ENCODE measurements around the gene PTTG1IP.
"Not testable (repeated sequence)": the region's sequence is repeated elsewhere in the genome, so short reads cannot be mapped to it uniquely, and the experiment has no call there.

Gene PTTG1IP

DNA sequence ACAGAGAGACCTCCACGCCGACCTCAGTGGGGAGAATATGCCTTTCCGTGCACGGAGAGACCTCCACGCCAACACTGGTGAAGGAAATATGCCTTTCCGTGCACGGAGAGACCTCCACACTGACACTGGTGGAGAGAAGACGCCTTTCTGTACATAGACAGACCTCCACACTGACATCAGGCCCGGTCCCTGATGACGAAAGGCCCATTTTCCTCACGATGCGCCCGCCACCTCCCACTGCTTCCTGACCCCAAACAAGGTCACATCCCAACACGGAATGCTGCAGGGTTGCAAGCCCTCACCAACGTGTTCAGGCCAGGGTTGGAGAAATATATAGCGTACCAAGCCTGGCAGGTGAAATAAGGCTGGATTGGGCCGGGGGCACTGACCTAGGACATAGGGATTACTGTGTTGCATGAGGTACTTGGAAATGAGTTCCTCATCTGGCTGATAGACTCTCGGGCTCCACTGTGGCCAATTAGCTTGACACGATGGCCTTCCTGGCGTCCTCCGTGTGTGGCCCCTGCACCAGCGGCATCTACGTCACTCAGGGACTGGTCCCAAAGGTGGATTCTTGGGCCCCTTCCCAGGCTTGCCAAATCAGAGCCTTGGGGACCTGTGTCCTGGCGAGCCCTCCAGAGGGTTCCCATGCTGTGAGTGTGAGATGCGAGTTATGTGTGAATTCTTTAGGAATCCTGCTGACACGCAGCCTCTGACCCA, 39.1 kb downstream of the PTTG1IP start:
- Histone ChIP-seq H3K36me3 (no peaks in the 10 kb centered on the region), H3K27me3 (peaks cover 0 to 15% of the 10 kb centered on the region in 2 donors), H3K9me3 (peaks cover 0 to under 1% (median 0%) of the 10 kb centered on the region in 3 donors), H3K4me3 (no peak overlapping the region), H3K27ac (no peak overlapping the region), H3K4me1 (peaks cover 0 to 6% (median 3%) of the 10 kb centered on the region in 4 donors)
- TF ChIP-seq, protein P1, sequence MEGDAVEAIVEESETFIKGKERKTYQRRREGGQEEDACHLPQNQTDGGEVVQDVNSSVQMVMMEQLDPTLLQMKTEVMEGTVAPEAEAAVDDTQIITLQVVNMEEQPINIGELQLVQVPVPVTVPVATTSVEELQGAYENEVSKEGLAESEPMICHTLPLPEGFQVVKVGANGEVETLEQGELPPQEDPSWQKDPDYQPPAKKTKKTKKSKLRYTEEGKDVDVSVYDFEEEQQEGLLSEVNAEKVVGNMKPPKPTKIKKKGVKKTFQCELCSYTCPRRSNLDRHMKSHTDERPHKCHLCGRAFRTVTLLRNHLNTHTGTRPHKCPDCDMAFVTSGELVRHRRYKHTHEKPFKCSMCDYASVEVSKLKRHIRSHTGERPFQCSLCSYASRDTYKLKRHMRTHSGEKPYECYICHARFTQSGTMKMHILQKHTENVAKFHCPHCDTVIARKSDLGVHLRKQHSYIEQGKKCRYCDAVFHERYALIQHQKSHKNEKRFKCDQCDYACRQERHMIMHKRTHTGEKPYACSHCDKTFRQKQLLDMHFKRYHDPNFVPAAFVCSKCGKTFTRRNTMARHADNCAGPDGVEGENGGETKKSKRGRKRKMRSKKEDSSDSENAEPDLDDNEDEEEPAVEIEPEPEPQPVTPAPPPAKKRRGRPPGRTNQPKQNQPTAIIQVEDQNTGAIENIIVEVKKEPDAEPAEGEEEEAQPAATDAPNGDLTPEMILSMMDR (IDR thresholded peaks at IDR 0.05) = no peak
- intact Hi-C loops (cut with DNase I; ENCODE audit: low total_unique reads) = loop anchor here (5.0 kb wide), 1 partner anchor 1847 kb away; no protein-coding TSS in a partner anchor
- DNase-seq = peak in 1 of 2 donors; percentile 51

DNA sequence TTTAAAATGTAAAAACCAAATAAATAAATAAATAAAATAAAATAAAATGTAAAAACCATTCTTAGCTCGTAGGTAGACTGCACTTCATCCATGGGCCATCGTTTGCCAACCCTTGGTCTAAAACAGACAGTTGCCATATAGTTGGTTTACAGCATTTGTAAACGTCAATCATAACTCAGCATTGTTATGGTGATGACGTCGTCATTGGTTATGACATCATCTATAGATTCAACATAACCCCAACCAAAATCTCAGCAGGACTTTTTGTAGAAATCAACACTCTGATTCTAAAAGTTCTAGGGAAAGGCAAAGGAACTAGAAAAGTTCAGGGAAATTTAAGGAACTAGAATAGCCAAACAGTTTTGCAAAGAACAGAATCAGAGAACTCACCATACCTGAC, 39.8 kb downstream of the PTTG1IP start:
- Histone ChIP-seq H3K36me3 (no peaks in the 10 kb centered on the region), H3K9me3 (peaks cover 0 to 6% (median 5%) of the 10 kb centered on the region in 3 donors), H3K27ac (no peak overlapping the region), H3K27me3 (peaks cover 0 to 15% of the 10 kb centered on the region in 2 donors), H3K4me3 (no peak overlapping the region), H3K4me1 (peaks cover 0 to 6% (median 3%) of the 10 kb centered on the region in 4 donors)
- intact Hi-C loops (cut with DNase I; ENCODE audit: low total_unique reads) = loop anchor here (5.0 kb wide), 1 partner anchor 1846 kb away; no protein-coding TSS in a partner anchor
- TF ChIP-seq, protein P1 (IDR thresholded peaks at IDR 0.05) = no peak
- DNase-seq = no peak

DNA sequence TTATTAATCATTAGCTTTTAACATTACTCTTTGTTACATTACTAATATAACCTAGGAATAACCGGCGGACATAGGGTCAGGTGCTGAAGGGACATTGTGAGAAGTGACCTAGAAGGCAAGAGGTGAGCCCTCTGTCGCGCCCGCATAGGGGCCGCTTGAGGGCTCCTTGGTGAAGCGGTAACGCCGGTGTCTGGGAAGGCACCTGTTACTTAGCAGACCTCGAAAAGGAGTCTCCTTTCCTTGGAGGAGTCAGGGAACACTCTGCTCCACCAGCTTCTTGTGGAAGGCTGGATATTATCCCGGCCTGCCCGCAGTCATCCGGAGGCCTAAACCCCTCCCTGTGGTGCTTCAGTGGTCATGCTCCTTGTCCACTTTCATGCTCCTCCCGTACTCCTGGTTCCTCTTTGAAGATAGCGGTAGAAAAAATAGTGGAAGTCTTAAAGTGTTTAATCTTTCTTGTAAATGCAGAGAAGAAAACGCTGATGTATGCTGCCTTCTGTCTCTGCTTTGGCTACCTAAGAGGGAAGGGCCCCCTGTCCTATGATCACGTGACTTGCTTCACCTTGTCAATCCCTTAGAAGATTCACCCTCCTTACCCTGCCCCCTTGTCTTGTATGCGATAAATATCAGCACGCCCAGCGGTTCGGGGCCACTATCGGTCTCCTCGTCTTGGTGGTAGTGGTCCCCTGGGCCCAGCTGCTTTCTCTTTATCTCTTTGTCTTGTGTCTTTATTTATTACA, 40.8 kb downstream of the PTTG1IP start:
- not testable (repeated sequence) for H3K27ac ChIP-seq, H3K4me1 ChIP-seq, H3K4me3 ChIP-seq, H3K36me3 ChIP-seq
- H3K27me3 ChIP-seq = peaks cover 0 to 15% of the 10 kb centered on the region in 2 donors
- H3K9me3 ChIP-seq = peaks cover 0 to 13% (median 5%) of the 10 kb centered on the region in 3 donors
- intact Hi-C loops (cut with DNase I; ENCODE audit: low total_unique reads) = loop anchor here (5.0 kb wide), 1 partner anchor 1845 kb away; no protein-coding TSS in a partner anchor
- peak in 1 of 2 donors; percentile 25 for DNase-seq

DNA sequence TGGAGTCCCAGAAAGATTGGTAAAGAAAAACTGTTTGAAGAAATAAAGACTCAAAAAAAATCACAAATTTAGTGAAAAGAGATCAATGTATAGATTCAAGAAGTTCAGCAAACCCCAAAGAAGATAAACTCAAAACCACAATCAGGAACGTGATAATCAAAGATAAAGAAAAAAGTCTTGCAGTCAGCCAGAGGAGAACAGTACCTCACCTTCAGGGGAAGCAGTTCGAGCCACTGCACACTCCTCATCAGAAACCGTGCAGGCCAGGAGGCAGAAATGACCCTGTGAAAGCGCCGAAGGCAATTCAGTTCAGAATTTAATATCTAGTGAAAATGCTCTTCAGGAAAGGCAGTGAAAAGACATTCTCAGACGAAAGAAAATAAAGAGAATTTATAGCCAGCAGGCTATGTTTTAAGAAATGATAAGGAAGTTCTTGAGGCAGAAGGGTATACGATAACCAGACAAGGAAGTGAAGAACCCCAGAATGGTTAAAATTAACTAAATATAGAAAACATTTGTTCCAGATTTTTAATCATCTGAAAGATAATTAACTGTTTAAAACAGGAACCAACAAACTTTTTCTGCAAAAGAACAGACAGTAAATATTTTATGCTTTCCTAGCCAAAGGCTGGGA, 42.1 kb downstream of the PTTG1IP start:
- Histone ChIP-seq H3K4me3 (no peak overlapping the region), H3K9me3 (peaks cover 0 to 19% (median 5%) of the 10 kb centered on the region in 3 donors), H3K36me3 (no peaks in the 10 kb centered on the region), H3K27me3 (peaks cover 0 to 5% of the 10 kb centered on the region in 2 donors), H3K27ac (no peak overlapping the region), H3K4me1 (peaks cover 0 to under 1% (median 0%) of the 10 kb centered on the region in 4 donors)
- DNase-seq = peak in 1 of 2 donors; percentile 3
- TF ChIP-seq, protein P1 (IDR thresholded peaks at IDR 0.05) = no peak
- intact Hi-C loops (cut with DNase I; ENCODE audit: low total_unique reads) = loop anchor here (5.0 kb wide), 1 partner anchor 1844 kb away; no protein-coding TSS in a partner anchor

DNA sequence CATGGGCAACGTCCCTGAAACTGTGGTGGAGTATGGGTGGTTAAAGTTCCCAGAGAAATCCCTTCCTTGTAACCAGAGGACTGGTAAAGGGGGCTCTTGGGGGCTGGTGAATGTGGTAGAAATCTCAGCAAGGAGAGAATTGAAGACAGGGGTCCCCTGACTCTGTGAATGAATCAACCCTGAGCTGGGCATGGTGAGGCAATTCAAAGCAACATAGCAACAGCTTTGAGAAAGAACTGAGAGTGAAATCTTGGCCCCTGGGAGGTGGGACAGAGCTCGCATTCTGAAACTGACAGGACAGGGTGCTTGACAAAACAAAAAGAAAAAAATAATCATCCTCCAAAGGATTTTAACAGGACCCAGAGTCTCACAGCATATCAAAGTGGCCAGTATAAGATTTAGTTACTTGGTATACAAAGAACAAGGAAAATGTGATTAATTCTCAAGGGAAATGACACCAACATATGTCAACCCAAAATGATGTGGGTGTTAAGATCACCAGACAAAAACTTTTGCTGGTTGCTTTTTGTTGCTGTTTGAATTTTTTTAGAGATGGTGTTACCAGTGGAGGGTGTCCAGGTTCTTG, 43.9 kb downstream of the PTTG1IP start:
- intact Hi-C loops (cut with DNase I; ENCODE audit: low total_unique reads) = loop anchor here (5.0 kb wide), 1 partner anchor 1842 kb away; no protein-coding TSS in a partner anchor
- DNase-seq = no peak
- H3K9me3 ChIP-seq = peaks cover 0 to 19% (median 5%) of the 10 kb centered on the region in 3 donors
- no peaks in the 10 kb centered on the region for H3K27me3 ChIP-seq
- H3K4me1 ChIP-seq = no peaks in the 10 kb centered on the region
- TF ChIP-seq, protein P1 (IDR thresholded peaks at IDR 0.05) = no peak
- H3K27ac ChIP-seq = no peak overlapping the region
- H3K4me3 ChIP-seq = no peak overlapping the region
- H3K36me3 ChIP-seq = no peaks in the 10 kb centered on the region

Measured in tibial artery (tissue), 4 donors.